Measurements from ENCODE around the gene CLEC18A.
"Not testable (repeated sequence)": the region's sequence is repeated elsewhere in the genome, so short reads cannot be mapped to it uniquely, and the experiment has no call there.

The CLEC18A gene

GRCh38 chr16:69951017-69951671 is at the start of gene CLEC18A:
Gene CLEC18A, plus strand, starts transcription at chr16:69951334. Its CDS starts 33 bp downstream, at chr16:69951367.
- not testable (repeated sequence) for DNase-seq (ENCODE audit: low read depth in 1 of 2, low spot score in 1 of 2)

- DNase-seq (ENCODE audit: low read depth in 1 of 2, low spot score in 1 of 2), result no peak
These were observed 47.2 kb upstream of the CLEC18A start for GRCh38 chr16:69903865-69904415.

GRCh38 chr16:69904495-69905170 is 46.5 kb upstream of the CLEC18A start:
- DNase-seq (ENCODE audit: low read depth in 1 of 2, low spot score in 1 of 2), result no peak

DNA sequence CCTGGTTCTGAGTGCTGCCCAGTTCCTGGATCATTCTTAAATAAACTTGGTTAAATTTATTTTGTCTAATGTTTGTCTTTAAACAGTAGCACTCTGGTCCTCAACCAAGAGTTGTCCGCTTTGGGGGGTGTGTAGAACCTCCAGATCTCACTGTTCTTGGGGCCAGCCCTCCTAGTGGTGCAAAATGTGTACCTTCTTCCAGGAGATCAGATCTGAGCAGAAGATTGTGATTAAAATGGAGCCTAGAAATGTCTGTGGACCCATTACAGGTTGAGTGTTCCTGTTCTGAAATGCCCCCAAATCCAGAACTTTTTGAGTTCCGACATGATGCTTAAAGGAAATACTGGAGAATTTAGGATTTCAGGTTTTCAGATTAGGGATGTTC is 46.0 kb upstream of the CLEC18A start:
- DNase-seq (ENCODE audit: low read depth in 1 of 2, low spot score in 1 of 2), result no peak

GRCh38 chr16:69906838-69907401 is 44.2 kb upstream of the CLEC18A start:
- no peak for DNase-seq (ENCODE audit: low read depth in 1 of 2, low spot score in 1 of 2)

- DNase-seq (ENCODE audit: low read depth in 1 of 2, low spot score in 1 of 2), result no peak
These were observed 42.1 kb upstream of the CLEC18A start for GRCh38 chr16:69909043-69909442.

- DNase-seq (ENCODE audit: low read depth in 1 of 2, low spot score in 1 of 2), result no peak
These were observed 41.4 kb upstream of the CLEC18A start for GRCh38 chr16:69909760-69910159.

DNA sequence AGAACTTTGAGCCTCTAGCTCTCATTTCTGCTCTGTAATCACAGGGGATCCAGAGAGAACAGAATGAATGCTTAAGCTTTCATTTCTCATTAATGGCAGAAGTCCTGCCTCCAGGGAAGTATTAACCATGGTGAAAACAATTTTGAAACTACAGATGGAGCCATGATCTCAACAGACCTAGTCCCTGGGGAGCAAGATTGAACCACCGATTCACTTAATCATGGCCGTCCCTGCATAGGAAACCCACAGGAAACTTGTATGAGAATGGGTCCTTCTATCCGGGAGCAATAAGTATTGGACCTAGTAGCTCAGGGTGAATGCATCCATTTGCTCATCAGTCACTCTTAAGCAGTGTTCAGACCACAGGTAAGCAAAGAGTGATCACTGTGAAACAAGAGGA is 40.2 kb upstream of the CLEC18A start:
- no peak for DNase-seq (ENCODE audit: low read depth in 1 of 2, low spot score in 1 of 2)

DNA sequence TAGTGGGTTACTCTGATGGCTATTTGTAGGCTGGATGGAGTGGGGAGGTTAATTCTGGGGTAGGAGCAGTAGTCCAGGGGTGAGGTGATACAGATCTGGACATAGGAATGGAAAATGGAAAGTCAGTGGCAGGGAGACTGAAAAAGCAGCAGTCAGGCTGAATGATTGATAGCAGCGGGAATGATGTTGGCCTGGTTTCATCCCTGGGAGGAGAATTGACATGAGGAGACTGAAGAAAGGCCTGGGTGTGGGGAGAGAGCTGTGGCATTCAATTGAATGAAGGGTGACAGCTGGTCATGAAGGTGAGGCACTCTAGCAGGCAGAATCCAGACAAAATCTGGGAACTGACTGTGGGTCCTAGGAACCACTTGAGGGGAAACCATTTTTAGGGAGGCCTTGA is 34.7 kb upstream of the CLEC18A start:
- no peak for DNase-seq (ENCODE audit: low read depth in 1 of 2, low spot score in 1 of 2)

DNA sequence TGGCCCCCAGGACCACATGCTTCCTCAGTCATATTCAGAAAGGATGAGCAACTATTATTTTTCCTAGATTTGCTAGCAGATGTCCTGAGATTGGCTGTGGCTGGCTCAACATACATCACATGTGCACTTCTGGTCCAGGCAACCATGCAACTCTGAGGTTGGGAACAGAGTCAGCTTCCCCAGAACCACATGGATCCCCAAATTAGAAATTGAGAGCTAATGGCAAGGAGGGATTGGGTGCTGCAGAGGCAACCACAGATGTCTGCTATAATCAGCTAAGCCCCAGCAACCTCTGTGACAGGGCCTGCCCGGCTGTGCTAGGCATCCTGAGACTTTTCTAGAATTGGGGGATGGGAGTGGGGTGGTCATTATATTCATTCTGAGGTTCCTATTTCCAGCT is 33.8 kb upstream of the CLEC18A start:
- DNase-seq (ENCODE audit: low read depth in 1 of 2, low spot score in 1 of 2), result no peak

- DNase-seq (ENCODE audit: low read depth in 1 of 2, low spot score in 1 of 2), result no peak
These were observed 33.4 kb upstream of the CLEC18A start for GRCh38 chr16:69917739-69918138.

GRCh38 chr16:69918241-69918640 is 32.9 kb upstream of the CLEC18A start:
- no peak for DNase-seq (ENCODE audit: low read depth in 1 of 2, low spot score in 1 of 2)

DNA sequence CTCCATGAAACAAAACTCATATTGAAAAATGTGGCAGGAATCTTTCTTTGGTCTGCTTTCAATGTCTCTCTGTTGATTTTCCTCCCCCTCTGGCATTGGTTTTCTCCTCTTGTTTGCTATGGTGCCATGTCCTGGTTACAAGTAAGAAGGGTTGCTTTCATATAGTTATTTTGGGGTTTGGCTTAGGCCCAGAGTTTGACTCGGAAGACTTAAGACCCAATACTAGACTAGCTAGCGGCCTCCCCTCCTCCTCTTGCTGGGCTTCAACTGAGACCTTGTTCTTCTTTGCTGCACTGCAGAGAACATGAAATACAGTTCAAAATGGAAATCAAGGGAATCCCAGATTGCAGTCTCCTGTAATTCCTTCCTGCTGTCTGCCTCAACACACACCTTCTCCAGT is 30.0 kb upstream of the CLEC18A start:
- no peak for DNase-seq (ENCODE audit: low read depth in 1 of 2, low spot score in 1 of 2)

GRCh38 chr16:69922200-69922599 is 28.9 kb upstream of the CLEC18A start:
- DNase-seq (ENCODE audit: low read depth in 1 of 2, low spot score in 1 of 2), result no peak

DNA sequence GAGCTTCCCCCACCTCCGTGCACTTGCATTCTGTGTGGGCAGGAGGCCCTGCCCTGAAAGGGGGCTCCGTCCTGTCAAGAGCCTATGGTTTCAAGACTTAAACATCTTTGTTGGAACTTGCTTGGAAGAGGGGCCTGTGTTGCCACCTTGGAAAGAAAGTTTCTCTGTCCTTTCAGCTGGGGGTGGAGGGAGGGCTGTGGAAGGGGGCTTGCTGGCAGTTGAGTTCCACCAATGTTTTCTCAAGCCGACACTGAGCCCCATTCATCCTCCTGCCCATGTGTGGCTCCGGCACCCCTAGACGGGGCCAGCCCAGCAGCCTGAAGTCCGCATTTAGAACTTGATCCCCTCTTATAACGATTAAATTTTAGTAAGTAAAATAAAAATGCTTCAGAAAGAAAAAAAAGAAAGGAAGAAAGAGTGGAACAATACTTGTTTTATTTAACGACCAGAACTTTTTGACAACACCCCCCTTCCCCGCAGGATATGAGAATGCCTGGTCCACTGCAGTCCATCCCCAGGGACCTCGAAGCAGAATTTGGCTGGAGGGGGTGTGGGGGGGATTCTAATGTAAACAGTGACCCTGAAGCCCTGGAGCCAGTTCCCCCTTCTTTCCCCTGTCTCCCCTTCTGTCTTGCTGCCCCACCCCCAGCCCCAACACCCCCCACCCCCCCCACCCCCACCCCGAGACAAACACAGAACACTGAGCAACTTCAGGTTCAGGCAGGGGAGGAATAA is 26.9 kb upstream of the CLEC18A start:
- no peak for DNase-seq (ENCODE audit: low read depth in 1 of 2, low spot score in 1 of 2)

DNA sequence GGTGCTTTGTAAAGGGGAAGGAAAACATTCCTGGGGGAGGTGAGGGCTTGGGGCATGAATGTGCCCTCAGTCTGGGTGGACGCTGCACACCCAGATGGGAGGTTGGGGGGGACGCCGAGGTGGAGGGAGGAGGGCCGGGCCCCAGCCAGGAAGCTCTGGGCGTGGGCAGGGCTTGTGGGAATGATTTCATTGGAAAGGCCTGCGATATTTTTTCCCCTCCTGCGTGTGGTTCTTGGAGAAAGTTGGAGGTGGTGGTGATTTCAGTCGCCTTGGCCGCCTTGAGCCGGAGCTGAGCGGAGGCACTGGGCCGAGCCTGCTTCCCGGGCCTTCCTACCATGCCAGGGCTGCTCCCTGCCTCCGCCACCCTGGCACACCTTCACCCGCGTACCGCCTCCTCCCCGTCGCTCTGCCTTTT is 26.4 kb upstream of the CLEC18A start:
- no peak for DNase-seq (ENCODE audit: low read depth in 1 of 2, low spot score in 1 of 2)

- no peak for DNase-seq (ENCODE audit: low read depth in 1 of 2, low spot score in 1 of 2)
These were observed 25.8 kb upstream of the CLEC18A start for GRCh38 chr16:69925311-69925710.

DNA sequence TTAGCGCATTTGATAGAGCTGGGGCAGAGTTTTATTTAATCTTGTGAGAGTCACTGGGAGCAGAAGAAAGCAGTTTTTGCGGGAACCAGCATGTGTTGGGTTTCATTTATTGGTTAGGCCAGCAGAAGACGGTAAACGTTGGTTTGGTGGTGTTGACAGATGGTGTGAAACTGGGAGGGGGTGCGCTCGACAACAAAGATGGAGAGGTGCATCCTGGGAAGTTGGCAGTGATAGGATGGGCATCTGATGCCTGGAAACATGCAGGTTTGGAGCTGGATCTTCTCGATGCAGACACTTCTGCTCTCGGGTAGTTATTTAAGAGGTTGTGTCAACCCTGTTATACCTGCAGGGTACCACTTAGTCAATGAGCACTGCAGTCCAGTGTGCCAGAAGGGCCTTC is 24.9 kb upstream of the CLEC18A start:
- no peak for DNase-seq (ENCODE audit: low read depth in 1 of 2, low spot score in 1 of 2)

- no peak for DNase-seq (ENCODE audit: low read depth in 1 of 2, low spot score in 1 of 2)
These were observed 23.9 kb upstream of the CLEC18A start for GRCh38 chr16:69927056-69927757.

GRCh38 chr16:69928856-69929400 is 22.2 kb upstream of the CLEC18A start:
- no peak for DNase-seq (ENCODE audit: low read depth in 1 of 2, low spot score in 1 of 2)

DNA sequence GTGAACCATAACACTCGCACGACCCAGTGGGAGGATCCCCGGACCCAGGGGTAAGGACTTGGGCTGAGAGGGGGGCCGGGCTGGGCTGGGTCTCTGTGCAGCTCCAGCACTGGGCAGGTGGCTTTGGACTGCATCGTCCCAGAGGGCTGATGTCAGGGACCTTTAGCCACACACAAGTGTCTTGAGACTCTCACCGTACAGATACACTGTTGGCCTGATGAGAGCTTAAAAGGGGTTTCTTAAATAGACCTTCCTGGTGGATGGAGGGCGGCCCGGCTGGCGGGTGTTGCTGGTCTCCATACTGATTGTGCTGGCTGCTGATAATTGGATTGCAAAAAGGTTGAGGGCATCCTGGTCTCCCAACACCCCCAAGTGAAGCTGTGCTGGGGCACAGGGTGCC is 21.7 kb upstream of the CLEC18A start:
- no peak for DNase-seq (ENCODE audit: low read depth in 1 of 2, low spot score in 1 of 2)
